GOT3 (cell line): ENCODE measurements around the gene NECAB3.
"Not testable (repeated sequence)": the region's sequence is repeated elsewhere in the genome, so short reads cannot be mapped to it uniquely, and the experiment has no call there.

Experiments
- DNase-seq: peaks from one replicate; lab custom pipeline; 2025; ENCODE audit warnings: mixed read lengths; lab: John Stamatoyannopoulos, UW

NECAB3 gene

GRCh38 chr20:33648396-33649004 lies 25.7 kb downstream of the NECAB3 start:
- DNase-seq = no peak

DNA sequence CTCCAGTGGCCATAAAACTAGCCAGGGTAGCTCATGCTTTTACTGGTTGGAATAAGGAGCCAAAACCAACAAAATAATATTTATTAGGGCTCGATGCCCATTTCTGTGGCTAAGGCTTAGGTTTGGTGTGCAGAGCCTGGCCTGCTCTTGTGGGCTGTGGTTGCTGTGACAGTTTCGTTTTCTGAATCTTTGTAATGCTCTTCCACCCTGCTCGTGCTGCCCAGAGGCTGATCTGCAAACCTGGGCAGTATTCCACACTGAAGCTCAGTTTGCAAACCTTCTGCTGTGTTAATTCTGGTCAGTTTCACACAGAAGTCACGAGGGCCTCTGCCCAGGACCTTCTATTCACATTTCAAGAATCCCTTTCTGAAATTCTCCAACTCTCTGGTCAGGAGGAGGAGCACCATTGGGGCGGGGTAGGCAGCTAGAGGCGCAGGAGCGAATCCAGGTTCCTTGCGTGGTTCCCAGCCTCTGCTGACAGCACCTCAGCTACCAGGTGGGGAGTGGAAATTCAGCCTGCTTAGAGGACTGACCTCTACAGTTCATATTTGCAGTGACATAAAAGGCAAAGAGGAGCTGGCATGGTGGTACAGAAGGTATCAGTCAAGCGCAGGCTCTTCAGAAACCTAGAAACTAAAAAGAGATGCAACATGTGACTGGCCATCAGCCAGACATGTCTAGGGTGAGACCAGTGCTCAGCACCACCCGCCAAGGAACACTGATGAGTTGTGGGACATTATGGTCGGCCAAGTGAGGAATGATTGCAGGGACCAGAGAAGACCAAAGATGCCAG lies 26.4 kb downstream of the NECAB3 start:
- DNase-seq = no peak

- DNase-seq = not testable (repeated sequence)
Observed at GRCh38 chr20:33646959-33647602, 27.1 kb downstream of the NECAB3 start.

DNA sequence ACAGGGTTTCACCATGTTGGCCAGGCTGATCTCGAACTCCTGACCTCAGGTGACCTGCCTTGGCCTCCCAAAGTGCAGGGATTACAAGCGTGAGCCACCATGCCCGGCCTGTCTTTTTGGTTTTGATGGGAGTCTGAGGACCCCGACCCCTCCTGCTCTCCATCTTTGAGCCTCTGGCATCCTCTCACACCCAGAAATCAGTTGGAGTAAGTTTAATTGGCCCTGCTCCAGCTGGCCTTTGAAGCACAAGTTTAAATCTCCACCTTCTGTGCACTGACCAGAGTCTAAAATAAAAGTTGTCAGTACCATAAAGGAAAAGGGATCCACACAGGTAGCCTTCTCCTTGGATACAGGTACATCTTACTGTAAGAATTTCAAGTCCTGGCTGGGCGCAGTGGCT lies 28.0 kb downstream of the NECAB3 start:
- DNase-seq = no peak

GRCh38 chr20:33645396-33645795 lies 28.8 kb downstream of the NECAB3 start:
- no peak for DNase-seq

- no peak for DNase-seq
Observed at GRCh38 chr20:33645072-33645358, 29.2 kb downstream of the NECAB3 start.

GRCh38 chr20:33644313-33645071 lies 29.7 kb downstream of the NECAB3 start:
- no peak for DNase-seq

- DNase-seq = no peak
Observed at GRCh38 chr20:33640287-33640686, 33.9 kb downstream of the NECAB3 start.

GRCh38 chr20:33636776-33637175 lies 37.5 kb downstream of the NECAB3 start:
- no peak for DNase-seq

DNA sequence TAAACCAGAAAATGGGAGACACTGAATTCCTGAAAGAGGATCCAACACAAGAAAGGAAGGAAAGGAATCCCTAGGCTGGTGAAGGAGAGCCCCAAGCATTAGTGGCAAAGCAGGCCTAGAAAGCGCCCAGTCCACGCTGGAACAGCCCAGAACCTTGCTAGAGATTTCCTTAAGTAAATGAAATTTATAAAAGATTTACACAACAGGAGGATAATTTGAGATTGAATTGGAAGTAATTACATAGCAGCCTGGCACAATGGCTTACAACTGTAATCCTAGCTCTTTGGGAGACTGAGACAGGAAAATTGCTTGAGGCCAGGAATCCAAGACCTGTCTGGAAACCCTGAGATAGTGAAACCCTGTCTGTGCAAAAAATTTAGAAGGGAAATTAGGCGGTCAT lies 38.9 kb downstream of the NECAB3 start:
- no peak for DNase-seq

DNA sequence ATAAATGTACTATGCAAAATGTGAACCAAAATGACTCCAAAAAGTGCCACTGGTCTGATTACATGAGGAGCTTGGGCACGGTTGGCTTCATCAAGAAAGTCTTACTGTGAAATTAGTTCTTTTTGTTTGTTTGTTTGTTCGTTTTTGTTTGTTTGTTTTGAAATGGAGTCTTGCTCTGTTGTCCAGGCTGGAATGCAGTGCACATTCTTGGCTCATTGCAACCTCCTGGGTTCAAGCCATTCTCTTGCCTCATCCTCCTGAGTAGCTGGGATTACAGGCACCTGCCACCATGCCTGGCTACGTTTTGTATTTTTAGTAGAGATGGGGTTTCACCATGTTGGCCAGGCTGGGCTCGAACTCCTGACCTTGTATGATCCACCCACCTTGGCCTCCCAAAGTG lies 42.3 kb downstream of the NECAB3 start:
- DNase-seq = not testable (repeated sequence)

- DNase-seq = no peak
Observed at GRCh38 chr20:33630507-33630906, 43.7 kb downstream of the NECAB3 start.

DNA sequence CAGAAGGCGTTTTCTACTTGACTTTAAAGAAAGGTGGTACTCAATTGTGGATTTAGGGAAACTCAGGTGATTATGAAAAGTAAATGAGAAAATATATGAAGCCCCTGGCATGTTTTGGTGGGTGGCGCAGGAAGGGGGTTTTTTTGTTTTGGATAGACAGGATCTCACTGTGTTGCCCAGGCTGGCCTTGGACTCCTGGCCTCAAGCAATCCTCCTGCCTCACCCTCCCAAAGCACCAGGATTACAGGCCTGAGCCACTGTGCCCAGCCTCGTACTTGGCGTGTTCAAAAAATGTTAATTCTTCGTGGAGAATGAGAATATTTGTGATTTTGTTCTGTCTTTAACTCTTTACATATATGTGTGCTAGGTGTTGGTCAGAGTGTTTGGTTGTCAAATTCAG lies 44.2 kb downstream of the NECAB3 start:
- DNase-seq = no peak

GRCh38 chr20:33629533-33629932 lies 44.7 kb downstream of the NECAB3 start:
- DNase-seq = no peak

- DNase-seq = no peak
Observed at GRCh38 chr20:33627577-33628216, 46.5 kb downstream of the NECAB3 start.

DNA sequence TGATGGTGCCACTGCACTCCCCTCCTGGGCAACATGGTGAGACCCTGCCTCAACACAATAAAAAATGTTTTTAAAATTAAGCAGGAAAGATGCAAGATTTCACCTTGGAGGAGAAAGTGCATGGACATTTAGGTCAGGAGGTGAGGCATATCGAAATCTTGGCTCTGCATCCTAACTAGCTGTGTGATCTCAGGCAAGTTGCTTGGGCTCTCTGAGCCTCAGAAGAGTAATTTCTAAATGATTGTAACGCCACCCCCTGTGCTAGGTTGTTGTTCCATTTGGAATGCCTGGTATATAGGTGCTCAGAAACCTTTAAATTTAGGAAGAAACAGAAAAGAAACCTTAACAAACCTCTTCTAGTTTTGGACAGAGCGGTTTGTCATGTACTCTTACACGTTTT lies 48.0 kb downstream of the NECAB3 start:
- no peak for DNase-seq

DNA sequence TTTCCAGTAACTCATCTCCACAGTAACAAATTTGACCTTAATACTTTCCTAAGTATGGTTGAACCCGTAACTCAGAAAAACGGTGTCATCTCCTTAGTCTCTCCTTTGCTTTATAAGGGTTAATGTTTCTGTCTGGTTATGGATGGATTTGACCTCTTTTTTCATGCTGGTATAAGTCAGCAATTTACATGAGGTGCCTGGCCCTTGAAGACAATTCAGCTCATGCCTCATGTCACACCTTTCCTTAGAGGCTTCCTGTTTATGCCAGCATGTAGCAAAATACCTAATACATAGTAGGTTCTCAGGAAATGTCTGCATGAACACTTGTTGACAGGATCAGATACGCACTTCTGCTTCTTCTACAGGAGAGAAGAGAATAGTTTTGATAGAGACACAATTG lies 49.8 kb downstream of the NECAB3 start:
- DNase-seq = no peak

- no peak for DNase-seq
Observed at GRCh38 chr20:33622705-33623365, 51.4 kb downstream of the NECAB3 start.

- no peak for DNase-seq
Observed at GRCh38 chr20:33621717-33622400, 52.4 kb downstream of the NECAB3 start.

DNA sequence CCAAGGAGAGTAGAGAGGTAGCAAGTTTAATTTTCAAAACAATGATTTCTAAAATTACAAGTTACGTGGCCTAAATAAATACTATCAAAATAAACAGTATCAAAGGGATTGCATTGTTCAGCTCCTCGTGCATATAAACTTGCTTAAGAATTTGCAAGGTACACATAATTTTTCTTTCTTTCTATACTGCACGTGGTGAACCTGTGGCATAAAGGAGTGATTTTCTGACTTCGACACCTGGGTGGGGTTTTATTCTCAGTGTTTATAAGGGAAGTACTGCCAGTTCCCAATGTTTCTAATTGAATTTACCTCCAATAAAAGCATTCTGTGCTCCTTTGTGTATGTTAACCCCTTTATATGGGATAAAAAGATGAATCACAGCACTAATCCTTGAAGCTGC lies 62.2 kb downstream of the NECAB3 start:
- no peak for DNase-seq

GRCh38 chr20:33611106-33611505 lies 63.1 kb downstream of the NECAB3 start:
- DNase-seq = no peak
